Endothelial cell of umbilical vein (primary cell): ENCODE results near the gene LEP. TPM values are rescaled to one million over a fixed set of nuclear protein-coding genes. Genes with fewer than 3 reads are reported as not detected.

ENCODE experiments used
- BruUV-seq: library from RNA; stranded (reverse); fragments of 400-500 nt; replicated peaks from 2 replicates; lab custom pipeline; 2021; lab: Mats Ljungman, UMichigan
- CTCF ChIA-PET: fragments of 300-600, 350-600 bp; sonication (Branson Sonifier 250); formaldehyde crosslinking; loops from one replicate; lab custom pipeline; 2021; ENCODE audit warnings: antibody characterized with exemption, inconsistent platforms; lab: Charles Lee
- POLR2A ChIA-PET: fragments of 300-600, 350-600 bp; sonication (Branson Sonifier 250); formaldehyde crosslinking; loops from one replicate; lab custom pipeline; 2021; ENCODE audit warnings: antibody characterized with exemption, inconsistent platforms; lab: Charles Lee
- DNase-seq: peaks from one replicate; pipeline ENCODE4 v3.0.0-alpha.2; 2011; ENCODE audit warnings: low read depth, low spot score
- FAIRE-seq: peaks from 2 replicates; lab custom pipeline; 2011; peaks lifted over from hg19 to GRCh38; lab: Jason Lieb, UNC
- H2AFZ ChIP-seq: 2 replicates; pipeline ENCODE4 v1.6.0; 2012; ENCODE audit warnings: low read depth, low read length, control low read depth, inconsistent platforms
- H3K27ac ChIP-seq: 2 replicates; pipeline ENCODE4 v1.5.1; 2011; ENCODE audit warnings: low read depth, mild to moderate bottlenecking, control low read depth, low read length, moderate library complexity; ENCODE audit not compliant: insufficient read depth
- H3K27me3 ChIP-seq, 2 experiments: 2 replicates each; pipeline versions ENCODE4 v1.6.0 to v1.6.1; 2011; ENCODE audit warnings: low read length in 2 of 2, mixed read lengths in 1 of 2; ENCODE audit not compliant: control insufficient read depth in 2 of 2, insufficient read depth in 2 of 2
- H3K36me3 ChIP-seq, 2 experiments: 2 replicates in 1 of 2; 3 replicates in 1 of 2; pipeline ENCODE4 v1.5.1; 2011; ENCODE audit warnings: low read length in 2 of 2, mild to moderate bottlenecking in 1 of 2, moderate library complexity in 1 of 2; ENCODE audit not compliant: control insufficient read depth in 2 of 2, insufficient read depth in 2 of 2; ENCODE audit errors: extremely low read depth in 1 of 2
- H3K4me1 ChIP-seq: 3 replicates; pipeline ENCODE4 v1.5.1; 2011; ENCODE audit warnings: mild to moderate bottlenecking, low read length; ENCODE audit not compliant: control insufficient read depth, insufficient read depth; ENCODE audit errors: extremely low read depth
- H3K4me2 ChIP-seq: 2 replicates; pipeline ENCODE4 v1.6.1; 2011; ENCODE audit warnings: low read length, control low read depth, mixed read lengths; ENCODE audit not compliant: insufficient read depth
- H3K4me3 ChIP-seq, 3 experiments: fragments of 200-600 bp in 1 of 3; sonication (generic), shearing (Covaris generic) in 1 of 3; replicated peaks in 1 of 3; 2 replicates each; pipeline ENCODE4 v1.5.1; 2011 to 2016; ENCODE audit warnings: control low read depth in 3 of 3, low read length in 3 of 3, mild to moderate bottlenecking in 2 of 3, inconsistent platforms in 1 of 3, low read depth in 1 of 3, moderate library complexity in 1 of 3; ENCODE audit not compliant: insufficient read depth in 1 of 3
- H3K79me2 ChIP-seq: 2 replicates; pipeline ENCODE4 v1.6.0; 2012; ENCODE audit warnings: low read length, inconsistent platforms; ENCODE audit not compliant: control insufficient read depth, insufficient read depth
- H3K9ac ChIP-seq: replicated peaks from 2 replicates; pipeline ENCODE3; 2011; ENCODE audit warnings: low read length, control low read depth; ENCODE audit not compliant: insufficient read depth; ENCODE audit errors: extremely low read depth
- H3K9me1 ChIP-seq: replicated peaks from 3 replicates; pipeline ENCODE4 v1.6.0; 2011; ENCODE audit warnings: mild to moderate bottlenecking, low read length; ENCODE audit not compliant: control insufficient read depth, insufficient read depth; ENCODE audit errors: extremely low read depth
- H3K9me3 ChIP-seq: replicated peaks from 2 replicates; pipeline ENCODE4 v1.5.1; 2012; ENCODE audit warnings: low read length, inconsistent platforms; ENCODE audit not compliant: control insufficient read depth, insufficient read depth
- H4K20me1 ChIP-seq: replicated peaks from 2 replicates; pipeline ENCODE3; 2011; ENCODE audit warnings: mild to moderate bottlenecking, low read length; ENCODE audit not compliant: control insufficient read depth, insufficient read depth; ENCODE audit errors: extremely low read depth
- CTCF ChIP-seq, 2 donors: IDR thresholded peaks; 1 replicate in 1 of 2; 2 replicates in 1 of 2; pipeline ENCODE4 v1.5.1; 2011; ENCODE audit warnings: low read length in 2 of 2, mild to moderate bottlenecking in 2 of 2, moderate library complexity in 2 of 2, control low read depth in 1 of 2, inconsistent platforms in 1 of 2, low read depth in 1 of 2; ENCODE audit not compliant: insufficient read depth in 1 of 2; ENCODE audit errors: extremely low read depth in 1 of 2
- EZH2 ChIP-seq: IDR thresholded peaks from 2 replicates; pipeline ENCODE4 v1.6.1; 2012; ENCODE audit warnings: borderline replicate concordance, low read depth, mild to moderate bottlenecking, moderate library complexity, low read length, inconsistent platforms; ENCODE audit not compliant: severe bottlenecking
- FOS ChIP-seq: IDR thresholded peaks from 2 replicates; pipeline ENCODE4 v1.6.1; 2011; ENCODE audit warnings: mild to moderate bottlenecking, low read length, moderate library complexity, borderline replicate concordance; ENCODE audit not compliant: insufficient read depth
- GATA2 ChIP-seq: IDR thresholded peaks from 2 replicates; pipeline ENCODE4 v1.7.0; 2011; ENCODE audit warnings: low read depth, mild to moderate bottlenecking, moderate library complexity, mixed read lengths, low read length; ENCODE audit not compliant: insufficient read length, insufficient read depth
- JUN ChIP-seq: IDR thresholded peaks from 2 replicates; pipeline ENCODE4 v1.6.1; 2011; ENCODE audit warnings: borderline replicate concordance, low read depth; ENCODE audit not compliant: insufficient read length, insufficient read depth
- MYC ChIP-seq: IDR thresholded peaks from one replicate; pipeline ENCODE4 v1.6.1; 2011; ENCODE audit warnings: mild to moderate bottlenecking, low read depth, low read length
- POLR2A ChIP-seq: IDR thresholded peaks from 2 replicates; pipeline ENCODE4 v1.6.1; 2012; ENCODE audit warnings: low read depth, mild to moderate bottlenecking, control low read depth, low read length
- POLR2AphosphoS5 ChIP-seq: IDR thresholded peaks from 2 replicates; pipeline ENCODE4 v1.6.1; 2012; ENCODE audit warnings: low read depth, mild to moderate bottlenecking, control low read depth, low read length, moderate library complexity; ENCODE audit not compliant: insufficient read depth
- dilution Hi-C: fragments of 300-500 bp; cut with MboI; formaldehyde crosslinking; loops from one replicate; pipeline ENCODE4 v1.15.0; 2019; ENCODE audit warnings: low sequenced_read_pairs; ENCODE audit not compliant: extremely low pct_ligation_motif_present
- intact Hi-C: fragments of 100-400 bp; cut with micrococcal nuclease; formaldehyde crosslinking; loops from one replicate; pipeline ENCODE4 v1.10.0; 2022
- polyA plus RNA-seq, 4 experiments: library from polyadenylated mRNA; depleted of rRNA in 3 of 4; stranded (reverse) in 3 of 4; unstranded in 1 of 4; fragments of >200 nt; gene quantifications; 2 replicates each; pipeline versions ENCODE4 v1.2.1 to v1.2.3, GENCODE V29; 2011 to 2012; ENCODE audit warnings: missing spikeins in 1 of 4
- total RNA-seq: library from RNA; stranded (reverse); gene quantifications from 2 replicates; pipeline ENCODE4 v1.2.3, GENCODE V29; 2021
- TF ChIP-seq, protein P1 (sequence below): IDR thresholded peaks from 2 replicates; pipeline ENCODE4 v1.6.1; 2011; ENCODE audit not compliant: insufficient read depth, insufficient read length

Gene LEP
- total and polyA plus RNA-seq, 2 donors (not counting 3 experiments of a cell fraction or from before 2014, with no cell fraction given) = not detected

- H2AFZ ChIP-seq = no peak overlapping the region
- no peaks in the 10 kb centered on the region for H3K79me2 ChIP-seq
- intact Hi-C loops (no loop called here), dilution Hi-C loops (no loop called here)
- POLR2A ChIA-PET = no interaction called here
- no peak for DNase-seq
- H3K4me1 ChIP-seq = peaks cover 9% of the 10 kb centered on the region
- H3K4me2 ChIP-seq = no peak overlapping the region
- no TSS peak for BruUV-seq
- H3K36me3 ChIP-seq = no peaks in the 10 kb centered on the region
- CTCF ChIA-PET = no interaction called here
- H3K9me3 ChIP-seq = no peaks in the 10 kb centered on the region
- no peak overlapping the region for H3K27ac ChIP-seq
- peaks cover 42 to 43% of the 10 kb centered on the region in 2 experiments for H3K27me3 ChIP-seq
- FAIRE-seq = no peak
- no peaks in the 10 kb centered on the region for H4K20me1 ChIP-seq
- H3K9ac ChIP-seq = no peak overlapping the region
- H3K4me3 ChIP-seq = no peak overlapping the region
- TF ChIP-seq JUN = no peak
- no peak for TF ChIP-seq FOS
- no peak for TF ChIP-seq MYC
- no peak for TF ChIP-seq CTCF (IDR thresholded peaks at IDR 0.05; ENCODE audit: extremely low read depth in 1 of 2, insufficient read depth in 1 of 2, low read depth in 1 of 2, low read length in 2 of 2)
- TF ChIP-seq, protein P1, sequence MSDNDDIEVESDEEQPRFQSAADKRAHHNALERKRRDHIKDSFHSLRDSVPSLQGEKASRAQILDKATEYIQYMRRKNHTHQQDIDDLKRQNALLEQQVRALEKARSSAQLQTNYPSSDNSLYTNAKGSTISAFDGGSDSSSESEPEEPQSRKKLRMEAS = no peak
- TF ChIP-seq POLR2AphosphoS5 = no peak
- TF ChIP-seq POLR2A = no peak
- TF ChIP-seq EZH2 = no peak
- no peak for TF ChIP-seq GATA2
- H3K9me1 ChIP-seq = no peaks in the 10 kb centered on the region
These were observed 34.6 kb downstream of the LEP start for GRCh38 chr7:128275681-128276080.
